NCI-H1694 (cell line): ENCODE data around the gene CCDC27.
A peak's percentile ranks its signal among the peaks of the same experiment; 100 is the strongest.
"Not testable (repeated sequence)": the region's sequence is repeated elsewhere in the genome, so short reads cannot be mapped to it uniquely, and the experiment has no call there.

Experiments
- DNase-seq: peaks from one replicate; lab custom pipeline; 2025; lab: John Stamatoyannopoulos, UW

The CCDC27 gene

DNA sequence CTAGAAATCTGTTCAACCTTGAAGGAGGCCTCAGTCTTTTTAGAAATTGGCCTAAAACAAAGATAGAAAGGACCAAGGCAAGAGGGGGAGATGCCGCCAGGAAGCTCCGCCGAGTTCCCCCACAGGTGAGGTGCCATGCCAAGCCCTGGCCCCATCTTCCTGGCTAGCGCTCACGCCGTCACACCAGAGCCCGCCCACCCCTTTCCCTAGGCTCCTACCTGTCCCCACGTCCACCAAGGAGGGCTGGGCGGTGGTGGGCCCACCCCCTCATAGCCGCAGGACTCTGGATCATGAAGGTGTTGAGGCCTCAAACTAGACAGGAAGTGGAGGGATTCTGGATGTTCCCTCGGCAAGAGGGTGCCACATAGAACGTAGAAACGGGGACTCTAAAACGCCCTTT lies 15.5 kb upstream of the CCDC27 start:
- no peak for DNase-seq

GRCh38 chr1:3738943-3739342 lies 13.3 kb upstream of the CCDC27 start:
- no peak for DNase-seq

DNA sequence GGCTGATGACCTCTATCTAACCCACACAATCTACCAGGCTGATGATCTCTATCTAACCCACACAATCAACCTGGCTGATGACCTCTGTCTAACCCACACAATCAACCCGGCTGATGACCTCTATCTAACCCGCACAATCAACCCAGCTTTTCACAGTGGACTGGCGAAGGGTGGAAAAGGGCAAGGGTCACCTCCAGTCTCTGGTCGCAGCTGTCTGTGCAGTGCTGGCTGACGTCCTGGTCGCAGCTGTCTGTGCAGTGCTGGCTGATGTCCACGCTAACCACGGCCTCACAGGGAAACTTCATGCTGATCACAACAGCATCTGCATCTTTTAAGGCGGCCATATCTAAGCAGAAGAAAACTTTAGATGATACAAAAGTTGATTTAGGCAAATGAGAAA lies 12.2 kb upstream of the CCDC27 start:
- no peak for DNase-seq

DNA sequence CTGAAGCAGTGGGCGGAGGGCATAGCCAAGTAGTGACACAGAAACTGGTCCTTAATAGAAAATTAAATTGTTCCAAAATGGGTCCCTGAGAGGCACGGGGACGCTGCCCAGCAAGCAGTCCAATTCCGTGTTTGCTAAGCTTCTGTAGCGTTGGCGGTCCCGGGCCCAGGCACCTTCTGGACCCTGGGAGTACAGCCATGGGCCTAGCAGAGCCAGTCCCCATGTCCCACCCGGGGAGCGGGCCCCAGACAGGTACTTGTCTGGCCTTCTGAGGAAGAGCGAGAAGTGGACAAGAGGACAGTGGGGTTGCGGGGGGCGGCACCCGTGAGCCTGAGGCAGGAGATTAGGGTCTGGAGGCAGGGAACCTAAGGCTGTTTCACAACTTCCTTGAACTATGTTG lies 11.5 kb upstream of the CCDC27 start:
- DNase-seq = no peak

GRCh38 chr1:3741566-3742438 lies 10.4 kb upstream of the CCDC27 start:
- DNase-seq = no peak

DNA sequence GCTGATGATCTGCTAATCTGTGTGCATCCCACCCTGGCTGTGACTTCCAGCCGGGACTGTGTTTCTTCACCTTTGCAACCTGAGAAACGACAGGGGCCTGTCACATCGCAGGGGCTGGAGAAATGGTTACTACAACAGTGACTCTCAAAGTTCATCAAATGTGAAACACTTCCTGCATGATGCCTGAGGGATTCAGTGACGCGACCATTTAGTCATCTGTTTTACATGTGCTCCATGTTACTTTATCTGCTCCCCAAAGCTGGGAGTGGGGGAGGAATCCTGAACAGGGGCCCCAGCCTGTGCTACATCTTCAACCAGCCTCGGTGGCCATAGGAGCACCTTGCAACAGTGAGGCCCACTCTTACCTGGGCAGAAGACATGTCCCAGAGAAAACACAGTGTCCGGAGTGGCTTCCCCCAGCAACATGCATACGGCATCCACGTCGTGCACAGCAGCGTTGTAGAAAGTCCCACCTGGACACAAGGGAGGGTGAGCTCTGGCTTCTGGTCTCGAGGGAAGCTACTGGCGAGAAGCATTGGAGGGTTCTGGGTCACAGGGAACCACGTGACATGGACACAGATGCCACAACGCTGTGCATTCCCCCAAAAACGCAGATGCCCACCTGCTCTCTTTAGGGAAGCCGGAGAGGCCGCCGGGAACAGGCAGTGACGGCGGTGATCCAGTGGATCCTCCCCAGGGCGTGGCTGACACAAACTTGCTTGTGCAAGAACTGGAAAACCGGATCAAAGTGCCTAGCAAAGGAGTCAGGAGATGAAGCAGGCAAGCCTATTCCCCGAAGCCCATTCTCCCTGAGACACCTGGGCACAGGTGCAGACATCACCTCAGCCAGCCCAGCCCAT lies 9.6 kb upstream of the CCDC27 start:
- DNase-seq = no peak

DNA sequence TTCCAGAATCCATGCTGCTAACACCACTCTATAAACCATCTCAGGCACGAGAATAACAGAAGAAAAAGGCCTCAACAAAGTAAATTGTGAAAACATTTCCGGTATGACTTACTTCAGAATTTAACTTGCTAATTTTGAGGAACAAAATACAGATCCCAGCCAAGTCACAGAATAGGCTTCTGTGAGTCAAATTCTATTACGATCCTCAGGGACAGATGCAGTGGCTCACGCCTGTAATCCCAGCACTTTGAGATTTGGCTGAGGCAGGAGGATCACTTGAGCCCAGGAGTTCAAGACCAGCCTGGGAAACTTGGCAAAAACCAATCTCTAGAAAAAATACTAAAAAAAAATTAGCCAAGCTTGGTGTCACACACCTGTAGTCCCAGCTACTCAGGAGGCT lies 8.8 kb upstream of the CCDC27 start:
- DNase-seq = no peak

- DNase-seq = no peak
These were observed 8.4 kb upstream of the CCDC27 start for GRCh38 chr1:3743826-3744225.

DNA sequence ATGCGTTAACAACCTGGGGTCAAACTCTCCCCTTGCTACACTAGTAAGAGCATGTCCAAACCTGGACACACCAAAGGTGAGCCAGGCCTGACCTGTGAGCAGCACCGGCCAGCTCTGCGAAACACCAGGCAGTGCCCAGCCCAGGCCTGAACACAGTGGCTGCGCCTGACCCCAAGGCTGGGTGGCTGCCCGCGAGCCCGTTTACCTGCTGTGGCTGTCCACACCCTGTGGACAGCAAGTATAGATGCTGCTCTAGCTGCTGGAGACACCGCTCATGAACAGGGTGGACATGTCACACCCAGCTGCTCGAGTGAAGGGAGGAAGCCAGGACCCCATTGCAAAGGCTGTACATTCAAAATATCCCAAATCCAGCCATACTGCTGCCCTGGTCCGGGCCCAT lies 7.6 kb upstream of the CCDC27 start:
- DNase-seq = no peak

DNA sequence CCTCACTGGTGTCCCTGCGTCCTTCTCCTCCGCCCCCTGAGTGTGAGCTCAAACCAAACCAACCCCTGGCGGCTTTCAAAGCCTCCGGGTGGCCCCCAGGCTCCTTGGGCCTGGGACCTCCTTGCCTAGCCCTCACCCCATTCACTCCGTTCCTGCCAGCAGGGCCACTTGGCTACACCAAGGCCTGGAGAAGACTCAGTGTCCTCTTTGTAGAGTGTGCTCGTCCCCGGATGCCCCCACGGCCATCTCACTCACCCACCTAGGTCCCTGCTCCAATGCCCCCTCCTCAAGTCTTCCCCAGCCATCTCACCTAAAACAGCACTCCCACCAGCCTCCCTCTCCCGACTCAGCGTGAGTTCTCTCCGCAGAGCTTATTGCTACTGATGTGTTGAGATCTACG lies 7.2 kb upstream of the CCDC27 start:
- no peak for DNase-seq

- DNase-seq = no peak
These were observed 6.5 kb upstream of the CCDC27 start for GRCh38 chr1:3745590-3746381.

GRCh38 chr1:3746389-3746829 lies 5.8 kb upstream of the CCDC27 start:
- no peak for DNase-seq

DNA sequence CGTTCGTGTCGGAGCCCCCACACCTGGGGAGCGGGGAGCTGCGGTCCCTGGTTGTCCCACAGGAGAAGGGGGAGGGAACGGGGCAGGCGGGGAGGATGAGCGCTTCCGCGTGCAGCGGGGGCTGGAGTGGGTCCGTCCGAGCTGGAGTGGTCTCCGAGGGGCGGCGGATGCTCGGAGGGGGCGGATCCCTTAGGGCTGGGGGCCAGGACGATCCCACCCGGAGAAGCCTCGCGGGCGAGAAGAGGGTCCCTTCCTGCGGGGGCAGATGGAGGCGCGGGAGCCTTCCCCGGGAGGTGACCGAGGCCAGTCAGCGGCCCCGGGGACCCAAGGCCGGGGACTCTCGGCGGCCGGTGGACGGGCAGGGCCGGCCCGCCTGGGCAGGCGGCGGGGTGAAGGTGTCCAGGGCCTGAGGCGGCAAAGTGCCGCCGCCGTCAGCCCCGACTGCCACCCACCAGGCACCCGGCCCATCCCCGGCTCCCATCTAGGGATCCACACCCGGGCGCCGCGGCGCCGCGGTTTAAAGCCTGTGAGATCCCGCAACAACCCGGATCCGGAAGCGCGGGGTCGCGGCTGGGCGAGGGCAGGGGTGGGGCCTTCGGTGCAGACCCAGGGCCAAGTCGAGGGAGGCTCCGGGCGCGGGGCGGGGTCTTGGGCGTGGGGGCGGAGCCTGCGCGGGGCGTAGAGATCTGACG lies 5.3 kb upstream of the CCDC27 start:
- DNase-seq = peak; percentile 57

DNA sequence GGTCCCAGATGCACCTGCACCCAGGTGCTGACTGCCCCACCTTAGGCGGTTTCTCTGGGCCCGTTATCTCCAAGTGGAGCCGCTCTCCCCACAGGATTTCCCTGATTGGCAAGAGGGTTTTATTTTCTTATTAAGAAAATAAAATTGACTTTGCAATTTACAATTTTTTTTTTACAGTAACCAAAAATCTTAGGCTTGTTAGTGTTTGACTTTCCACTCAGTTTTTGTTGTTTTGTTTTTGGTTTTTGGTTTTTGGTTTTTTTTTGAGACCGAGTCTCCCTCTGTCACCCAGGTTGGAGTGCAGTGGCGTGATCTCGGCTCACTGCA lies 4.8 kb upstream of the CCDC27 start:
- no peak for DNase-seq

DNA sequence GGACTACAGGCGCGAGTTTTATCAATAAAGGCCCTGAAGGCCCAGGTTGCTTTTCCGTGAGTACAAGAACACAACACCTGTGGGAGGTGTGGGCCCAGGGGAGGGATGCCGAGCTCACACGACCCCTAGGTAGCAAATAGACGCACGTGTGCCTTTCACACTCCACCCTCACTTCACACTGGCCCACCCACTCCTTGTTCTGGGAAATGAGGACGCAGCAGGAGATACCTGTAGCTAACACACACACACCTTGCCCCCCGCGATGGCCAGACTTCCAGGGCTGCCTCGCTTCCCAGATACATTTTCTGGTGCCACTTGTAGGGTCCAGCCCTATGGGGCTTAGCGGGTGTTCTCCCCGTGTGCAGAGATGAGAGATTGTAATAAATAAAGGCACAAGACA lies 4.3 kb upstream of the CCDC27 start:
- no peak for DNase-seq

DNA sequence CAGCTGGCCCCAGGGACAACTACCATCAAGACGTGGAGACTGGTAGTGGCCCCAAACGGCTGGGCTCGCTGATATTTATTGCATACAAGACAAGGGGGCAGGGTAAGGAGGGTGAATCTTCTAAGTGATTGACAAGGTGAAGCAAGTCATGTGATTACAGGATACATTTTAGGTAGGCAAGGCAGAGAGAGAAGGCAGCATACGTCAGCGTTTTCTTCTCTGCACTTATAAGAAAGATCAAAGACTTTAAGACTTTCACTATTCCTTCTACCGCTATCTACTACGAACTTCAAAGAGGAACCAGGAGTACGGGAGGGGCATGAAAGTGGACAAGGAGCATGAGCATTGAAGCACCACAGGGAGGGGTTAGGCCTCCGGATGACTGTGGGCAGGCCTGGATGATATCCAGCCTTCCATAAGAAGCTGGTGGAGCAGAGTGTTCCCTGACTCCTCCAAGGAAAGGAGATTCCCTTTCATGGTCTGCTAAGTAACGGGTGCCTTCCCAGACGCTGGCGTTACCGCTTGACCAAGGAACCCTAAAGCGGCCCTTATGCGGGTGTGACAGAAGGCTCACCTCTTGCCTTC lies 3.8 kb upstream of the CCDC27 start:
- DNase-seq = not testable (repeated sequence)

DNA sequence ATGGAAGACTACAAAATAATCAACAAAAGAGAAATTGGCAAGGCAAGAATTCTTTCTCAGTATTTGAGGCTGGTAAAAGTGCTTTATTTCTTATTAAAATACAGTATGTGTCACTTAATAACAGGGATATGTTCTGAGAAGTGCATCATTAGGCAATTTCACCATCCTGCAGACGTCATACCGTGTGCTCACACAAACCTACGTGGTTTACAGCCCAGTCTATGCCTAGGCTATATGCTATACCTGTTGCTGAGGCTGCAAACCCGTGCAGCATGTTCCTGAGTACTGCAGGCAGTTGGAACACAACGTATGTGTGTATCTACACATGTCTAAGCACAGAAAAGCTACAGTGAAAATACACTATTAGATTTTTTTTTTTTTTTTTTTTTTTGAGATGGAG lies 2.7 kb upstream of the CCDC27 start:
- DNase-seq = no peak

GRCh38 chr1:3750741-3751140 lies 1.5 kb upstream of the CCDC27 start:
- no peak for DNase-seq

GRCh38 chr1:3753656-3754454 lies 1.6 kb downstream of the CCDC27 start:
- no peak for DNase-seq

DNA sequence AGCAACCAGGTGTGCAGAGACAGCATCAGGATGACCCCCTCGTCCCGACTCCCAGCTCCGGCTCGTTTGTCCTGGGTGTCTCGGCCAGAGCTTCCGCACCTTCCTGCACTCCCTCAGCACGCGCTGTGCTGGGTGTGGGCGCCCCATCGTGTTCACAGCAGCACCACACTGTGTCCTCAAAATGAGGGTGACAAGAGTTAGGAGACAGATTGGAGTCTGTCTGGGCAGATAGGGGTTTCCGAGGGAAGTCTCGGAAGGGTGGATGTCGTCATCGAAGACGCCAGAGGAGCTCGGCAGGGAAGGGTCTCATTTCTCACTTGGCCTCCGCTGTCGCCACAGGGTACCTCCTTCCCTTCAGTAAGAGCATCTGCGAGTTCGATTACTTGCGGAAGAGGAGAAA lies 4.1 kb downstream of the CCDC27 start:
- DNase-seq = no peak

DNA sequence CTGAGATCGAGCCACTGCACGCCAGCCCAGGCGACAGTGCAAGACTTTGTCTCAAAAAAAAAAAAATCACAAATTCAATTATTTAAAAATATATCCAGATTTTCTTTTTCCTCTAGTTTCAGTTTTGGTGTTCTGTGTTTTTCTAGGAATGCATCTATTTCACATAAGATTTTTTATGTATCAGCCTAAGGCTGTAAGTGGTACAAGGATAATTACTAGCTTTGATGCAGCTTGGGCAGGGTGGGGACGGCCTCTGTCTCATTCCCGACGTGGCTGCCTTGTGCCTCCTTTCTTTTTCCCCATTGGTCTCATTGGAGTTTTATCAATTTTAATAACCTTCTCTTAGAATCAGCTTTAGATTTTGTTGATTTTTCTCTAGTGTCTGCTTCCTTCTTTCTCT lies 6.9 kb downstream of the CCDC27 start:
- DNase-seq = no peak
